Measurements from ENCODE around the gene HIGD2B. TPM values are rescaled to one million over a fixed set of nuclear protein-coding genes. Genes with fewer than 3 reads are reported as not detected.
"Not testable (repeated sequence)": the region's sequence is repeated elsewhere in the genome, so short reads cannot be mapped to it uniquely, and the experiment has no call there.

Gene HIGD2B
- polyA plus RNA-seq, 1 experiment: not detected

DNA sequence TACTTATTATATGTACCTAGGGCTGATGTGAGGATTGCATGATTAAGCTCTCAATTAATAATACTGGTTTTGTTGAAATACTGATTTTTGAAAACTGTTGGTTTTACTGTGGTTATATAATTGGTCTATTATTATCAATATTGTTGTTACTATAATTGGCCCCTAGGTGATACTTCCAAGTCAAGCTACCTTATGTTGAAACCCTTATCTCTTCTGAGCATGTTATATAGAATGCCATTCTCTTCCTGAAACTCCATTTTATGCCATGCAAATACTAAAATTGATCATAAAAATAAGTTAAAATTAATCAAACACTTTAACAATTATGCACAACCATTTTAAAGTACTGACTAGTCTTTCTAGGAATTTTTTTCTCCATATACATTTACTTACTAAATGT lies 46.1 kb upstream of the HIGD2B start:
- ChIA-PET POLR2A (no interaction called here), CTCF (interaction anchor here (0.6 to 2.4 kb wide), 3 partner anchors 9 to 33 kb away, joined by 3 to 24 read pairs (median 5); no protein-coding TSS in a partner anchor)
- Histone ChIP-seq H3K36me3 (ENCODE audit: control insufficient read depth, insufficient read depth, low read length) (peaks cover 9% of the 10 kb centered on the region), H3K4me3 (ENCODE audit: low read depth, low read length) (no peak overlapping the region), H3K27me3 (ENCODE audit: control insufficient read depth, insufficient read depth, low read length) (no peaks in the 10 kb centered on the region)
- no peak for DNase-seq (ENCODE audit: low read depth)
- TF ChIP-seq, protein P1, sequence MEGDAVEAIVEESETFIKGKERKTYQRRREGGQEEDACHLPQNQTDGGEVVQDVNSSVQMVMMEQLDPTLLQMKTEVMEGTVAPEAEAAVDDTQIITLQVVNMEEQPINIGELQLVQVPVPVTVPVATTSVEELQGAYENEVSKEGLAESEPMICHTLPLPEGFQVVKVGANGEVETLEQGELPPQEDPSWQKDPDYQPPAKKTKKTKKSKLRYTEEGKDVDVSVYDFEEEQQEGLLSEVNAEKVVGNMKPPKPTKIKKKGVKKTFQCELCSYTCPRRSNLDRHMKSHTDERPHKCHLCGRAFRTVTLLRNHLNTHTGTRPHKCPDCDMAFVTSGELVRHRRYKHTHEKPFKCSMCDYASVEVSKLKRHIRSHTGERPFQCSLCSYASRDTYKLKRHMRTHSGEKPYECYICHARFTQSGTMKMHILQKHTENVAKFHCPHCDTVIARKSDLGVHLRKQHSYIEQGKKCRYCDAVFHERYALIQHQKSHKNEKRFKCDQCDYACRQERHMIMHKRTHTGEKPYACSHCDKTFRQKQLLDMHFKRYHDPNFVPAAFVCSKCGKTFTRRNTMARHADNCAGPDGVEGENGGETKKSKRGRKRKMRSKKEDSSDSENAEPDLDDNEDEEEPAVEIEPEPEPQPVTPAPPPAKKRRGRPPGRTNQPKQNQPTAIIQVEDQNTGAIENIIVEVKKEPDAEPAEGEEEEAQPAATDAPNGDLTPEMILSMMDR (IDR thresholded peaks at IDR 0.05; ENCODE audit: insufficient read depth, low read depth, low read length): no peak

DNA sequence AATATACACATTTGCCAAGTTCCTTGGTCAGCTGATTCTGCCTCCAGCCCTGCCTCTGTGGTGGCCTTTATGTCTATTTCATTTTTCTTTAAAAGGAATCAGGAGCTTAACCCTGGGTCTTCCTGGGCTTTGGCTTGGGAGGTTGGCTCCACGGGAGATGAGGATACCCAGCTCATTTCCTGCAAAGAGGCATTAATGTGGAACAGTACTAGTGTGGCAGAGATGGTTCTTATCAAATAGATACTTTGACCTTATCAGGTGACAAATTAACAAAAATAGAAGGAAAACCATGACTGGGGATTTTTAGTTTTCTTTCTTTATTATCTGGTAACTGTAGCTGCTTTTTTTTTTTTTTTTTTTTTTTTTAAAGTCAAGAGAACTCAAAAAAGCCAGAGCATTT lies 42.8 kb upstream of the HIGD2B start:
- no peaks in the 10 kb centered on the region for H3K27me3 ChIP-seq (ENCODE audit: control insufficient read depth, insufficient read depth, low read length)
- ChIA-PET CTCF (interaction anchor here (0.6 kb wide), 1 partner anchor 419 kb away, joined by 3 read pairs; no protein-coding TSS in a partner anchor), POLR2A (no interaction called here)
- no peak overlapping the region for H3K4me3 ChIP-seq (ENCODE audit: low read depth, low read length)
- TF ChIP-seq, protein P1 (IDR thresholded peaks at IDR 0.05; ENCODE audit: insufficient read depth, low read depth, low read length): no peak
- H3K36me3 ChIP-seq (ENCODE audit: control insufficient read depth, insufficient read depth, low read length): peaks cover 2% of the 10 kb centered on the region
- DNase-seq (ENCODE audit: low read depth): no peak

DNA sequence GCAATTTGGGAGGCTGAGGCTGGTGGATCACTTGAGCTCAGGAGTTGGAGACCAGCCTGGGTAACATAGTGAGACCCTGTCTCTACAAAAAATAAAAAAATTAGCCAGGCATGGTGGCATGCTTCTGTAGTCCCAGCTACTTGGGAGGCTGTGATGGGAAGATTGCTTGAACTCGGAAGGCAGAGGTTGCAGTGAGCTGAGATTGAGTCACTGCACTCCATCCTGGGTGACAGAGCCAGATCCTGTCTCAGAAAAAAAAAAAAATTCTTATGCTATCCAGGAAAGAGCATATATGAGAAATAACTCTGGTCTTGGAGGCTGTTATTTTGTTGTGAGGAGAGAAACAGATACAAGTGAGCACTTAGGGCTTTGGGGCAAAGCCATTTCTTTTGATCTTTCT lies 42.3 kb upstream of the HIGD2B start:
- H3K36me3 ChIP-seq (ENCODE audit: control insufficient read depth, insufficient read depth, low read length); DNase-seq (ENCODE audit: low read depth); H3K4me3 ChIP-seq (ENCODE audit: low read depth, low read length); H3K27me3 ChIP-seq (ENCODE audit: control insufficient read depth, insufficient read depth, low read length); POLR2A ChIA-PET: not testable (repeated sequence)
- CTCF ChIA-PET: interaction anchor here (0.6 kb wide), 1 partner anchor 418 kb away, joined by 3 read pairs; no protein-coding TSS in a partner anchor

DNA sequence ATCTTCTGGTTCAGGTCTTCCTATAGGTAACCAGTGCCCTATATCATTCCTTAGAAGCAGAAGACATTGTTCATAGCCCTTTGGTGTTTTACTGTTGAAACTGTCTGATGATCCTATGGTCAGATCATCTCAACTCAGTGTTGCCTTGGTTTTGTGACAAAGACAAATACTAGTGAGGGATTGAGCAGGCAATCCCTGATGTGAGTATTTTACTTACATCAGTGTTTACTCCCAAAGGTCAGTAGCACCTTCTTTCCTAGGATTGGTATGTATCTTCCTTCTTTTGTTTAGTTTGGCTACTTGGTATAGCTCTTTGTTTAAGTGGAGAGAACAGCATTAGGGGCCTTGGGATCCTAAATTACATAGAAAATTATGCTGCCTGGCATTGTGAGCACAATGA lies 41.2 kb upstream of the HIGD2B start:
- H3K36me3 ChIP-seq (ENCODE audit: control insufficient read depth, insufficient read depth, low read length): peaks cover 2% of the 10 kb centered on the region
- ChIA-PET CTCF (interaction anchor here (0.6 kb wide), 1 partner anchor 1321 kb away, joined by 3 read pairs; no protein-coding TSS in a partner anchor), POLR2A (no interaction called here)
- no peak for DNase-seq (ENCODE audit: low read depth)
- TF ChIP-seq, protein P1 (IDR thresholded peaks at IDR 0.05; ENCODE audit: insufficient read depth, low read depth, low read length): no peak
- H3K4me3 ChIP-seq (ENCODE audit: low read depth, low read length): no peak overlapping the region
- H3K27me3 ChIP-seq (ENCODE audit: control insufficient read depth, insufficient read depth, low read length): no peaks in the 10 kb centered on the region

DNA sequence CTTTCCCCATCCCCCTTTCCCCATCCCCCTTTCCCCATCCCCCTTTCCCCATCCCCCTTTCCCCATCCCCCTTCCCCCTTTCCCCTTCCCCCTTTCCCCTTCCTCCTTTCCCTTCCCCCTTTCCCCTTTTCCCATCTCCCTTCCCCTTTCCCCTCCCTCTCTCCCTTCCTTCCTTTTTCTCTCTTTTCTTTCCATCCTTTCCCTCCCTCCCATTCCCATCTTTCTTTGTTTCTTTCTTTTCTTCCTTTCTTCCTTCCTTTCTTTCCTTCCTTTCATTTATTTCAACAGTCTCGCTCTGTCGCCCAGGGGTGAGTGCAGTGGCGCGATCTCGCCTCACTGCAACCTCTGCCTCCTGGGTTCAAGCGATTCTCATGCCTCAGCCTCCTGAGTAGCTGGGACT lies 39.9 kb upstream of the HIGD2B start:
- DNase-seq (ENCODE audit: low read depth); H3K36me3 ChIP-seq (ENCODE audit: control insufficient read depth, insufficient read depth, low read length); POLR2A ChIA-PET; H3K27me3 ChIP-seq (ENCODE audit: control insufficient read depth, insufficient read depth, low read length); H3K4me3 ChIP-seq (ENCODE audit: low read depth, low read length): not testable (repeated sequence)
- CTCF ChIA-PET: interaction anchor here (0.8 kb wide), 1 partner anchor 19 kb away, joined by 3 read pairs; no protein-coding TSS in a partner anchor

DNA sequence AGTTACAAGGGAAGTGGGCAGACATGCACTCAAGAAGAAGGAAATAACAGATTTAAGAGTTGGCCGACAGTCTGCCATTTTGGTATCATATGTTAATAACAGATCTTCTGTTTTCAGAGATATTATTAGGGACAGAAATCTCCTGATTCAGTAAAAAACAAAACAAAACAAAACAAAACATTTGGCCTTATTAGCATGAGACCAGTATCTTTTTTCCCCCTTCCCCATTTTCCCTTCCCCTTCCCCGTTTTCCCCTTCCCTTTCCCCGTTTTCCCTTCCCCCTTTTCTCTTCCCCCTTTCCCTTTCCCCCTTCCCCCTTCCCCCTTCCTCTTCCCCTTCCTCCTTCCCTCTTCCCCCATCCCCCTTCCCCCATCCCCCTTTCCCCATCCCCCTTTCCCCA lies 39.5 kb upstream of the HIGD2B start:
- H3K27me3 ChIP-seq (ENCODE audit: control insufficient read depth, insufficient read depth, low read length): no peaks in the 10 kb centered on the region
- H3K36me3 ChIP-seq (ENCODE audit: control insufficient read depth, insufficient read depth, low read length): no peaks in the 10 kb centered on the region; the same call in none of the 2 replicates
- DNase-seq (ENCODE audit: low read depth): no peak
- ChIA-PET CTCF (interaction anchor here (1.3 to 4.1 kb wide), 2 partner anchors 10 to 357 kb away, joined by 3 to 39 read pairs; no protein-coding TSS in a partner anchor), POLR2A (no interaction called here)
- no peak overlapping the region for H3K4me3 ChIP-seq (ENCODE audit: low read depth, low read length)
- TF ChIP-seq, protein P1 (IDR thresholded peaks at IDR 0.05; ENCODE audit: insufficient read depth, low read depth, low read length): no peak

Measured in BJ (cell line).